Gastrocnemius medialis (tissue), 4 donors: Measurements from ENCODE around the gene SPTSSA.

Source experiments
- POLR2A ChIP-seq, 2 donors: fragments of 450-650 bp; IDR thresholded peaks; one replicate each; pipeline ENCODE4 v1.6.1; 2017; ENCODE audit warnings: antibody characterized with exemption in 2 of 2, mild to moderate bottlenecking in 2 of 2, moderate library complexity in 2 of 2
- TF ChIP-seq, protein P1 (sequence below), 5 experiments: fragments of 450-650 bp in 3 of 5; fragments of 200-600 bp in 2 of 5; sonication (generic) in 2 of 5; IDR thresholded peaks in 4 of 5; conservative IDR thresholded peaks in 1 of 5; 1 replicate in 4 of 5; 2 replicates in 1 of 5; pipeline ENCODE4 v1.5.1; 2016 to 2019; ENCODE audit warnings: antibody characterized with exemption in 5 of 5, mild to moderate bottlenecking in 3 of 5, moderate library complexity in 3 of 5

DNA sequence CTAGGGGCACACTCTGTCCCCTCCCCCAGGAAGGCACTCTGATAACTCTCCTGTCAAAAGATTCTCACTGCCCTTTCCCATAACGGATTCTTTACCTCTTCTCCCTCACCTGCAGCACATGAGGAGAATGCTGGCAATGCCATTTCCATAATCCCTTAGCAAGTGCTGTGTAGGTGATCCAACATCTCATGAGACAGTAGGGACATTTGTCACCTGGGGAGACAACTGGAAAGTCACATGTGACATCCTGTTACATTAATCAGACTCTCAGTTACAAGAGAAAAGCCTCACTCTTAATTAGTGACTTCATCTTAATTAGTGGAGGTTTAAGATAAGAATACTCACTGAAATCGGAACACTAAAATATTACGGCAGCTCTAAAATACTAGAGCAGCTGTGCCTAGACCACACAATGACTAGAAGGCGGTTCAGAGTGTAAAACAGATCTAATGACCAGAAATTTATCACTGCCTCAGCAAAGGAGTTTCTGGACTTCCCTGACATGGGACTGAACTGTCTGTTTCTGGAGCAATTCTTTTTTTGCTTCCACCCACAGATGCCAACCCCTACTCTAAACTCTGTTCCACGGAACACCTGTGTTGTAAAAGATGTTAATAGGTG, 75.1 kb downstream of the SPTSSA start:
- TF ChIP-seq, protein P1, sequence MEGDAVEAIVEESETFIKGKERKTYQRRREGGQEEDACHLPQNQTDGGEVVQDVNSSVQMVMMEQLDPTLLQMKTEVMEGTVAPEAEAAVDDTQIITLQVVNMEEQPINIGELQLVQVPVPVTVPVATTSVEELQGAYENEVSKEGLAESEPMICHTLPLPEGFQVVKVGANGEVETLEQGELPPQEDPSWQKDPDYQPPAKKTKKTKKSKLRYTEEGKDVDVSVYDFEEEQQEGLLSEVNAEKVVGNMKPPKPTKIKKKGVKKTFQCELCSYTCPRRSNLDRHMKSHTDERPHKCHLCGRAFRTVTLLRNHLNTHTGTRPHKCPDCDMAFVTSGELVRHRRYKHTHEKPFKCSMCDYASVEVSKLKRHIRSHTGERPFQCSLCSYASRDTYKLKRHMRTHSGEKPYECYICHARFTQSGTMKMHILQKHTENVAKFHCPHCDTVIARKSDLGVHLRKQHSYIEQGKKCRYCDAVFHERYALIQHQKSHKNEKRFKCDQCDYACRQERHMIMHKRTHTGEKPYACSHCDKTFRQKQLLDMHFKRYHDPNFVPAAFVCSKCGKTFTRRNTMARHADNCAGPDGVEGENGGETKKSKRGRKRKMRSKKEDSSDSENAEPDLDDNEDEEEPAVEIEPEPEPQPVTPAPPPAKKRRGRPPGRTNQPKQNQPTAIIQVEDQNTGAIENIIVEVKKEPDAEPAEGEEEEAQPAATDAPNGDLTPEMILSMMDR (IDR thresholded peaks at IDR 0.05 in 4 of 5, conservative IDR thresholded peaks at IDR 0.05 in 1 of 5) = no peak
- TF ChIP-seq POLR2A (IDR thresholded peaks at IDR 0.05) = no peak
